GM12878 (cell line): ENCODE data around the gene PPP1R12B. TPM values are rescaled to one million over a fixed set of nuclear protein-coding genes. Genes with fewer than 3 reads are reported as not detected.

Source experiments
- ASH2L ChIP-seq: fragments of 300-600, 200-600 bp; sonication (generic); IDR thresholded peaks from 2 replicates; pipeline ENCODE4 v1.6.1; 2017; ENCODE audit warnings: low read depth, mild to moderate bottlenecking, borderline replicate concordance
- BCL11A ChIP-seq: IDR thresholded peaks from 2 replicates; pipeline ENCODE4 v1.6.1; 2011; ENCODE audit warnings: low read depth, low read length
- BHLHE40 ChIP-seq, 2 experiments: fragments of 450-650 bp in 1 of 2; IDR thresholded peaks; 2 replicates each; pipeline ENCODE4 v1.6.1; 2011 to 2017; ENCODE audit warnings: low read depth in 2 of 2, borderline replicate concordance in 1 of 2, improper control_type of control experiment in 1 of 2, low read length in 1 of 2, mild to moderate bottlenecking in 1 of 2
- CEBPB ChIP-seq, 2 experiments: fragments of 150-350 bp in 1 of 2; IDR thresholded peaks; 2 replicates each; pipeline ENCODE4 v1.6.1; 2012 to 2014; ENCODE audit warnings: low read depth in 2 of 2, low read length in 2 of 2, borderline replicate concordance in 1 of 2, inconsistent platforms in 1 of 2
- CHD4 ChIP-seq: fragments of 200-600 bp; sonication (generic); IDR thresholded peaks from 2 replicates; pipeline ENCODE4 v1.6.1; 2016; ENCODE audit warnings: mild to moderate bottlenecking
- CREM ChIP-seq: IDR thresholded peaks from 2 replicates; pipeline ENCODE4 v1.6.1; 2014; ENCODE audit warnings: antibody characterized with exemption, low read depth
- DPF2 ChIP-seq: fragments of 450-650 bp; IDR thresholded peaks from 2 replicates; pipeline ENCODE4 v1.6.1; 2017; ENCODE audit warnings: mild to moderate bottlenecking
- ETV6 ChIP-seq, 2 experiments: fragments of 450-650 bp in 1 of 2; IDR thresholded peaks in 1 of 2; conservative IDR thresholded peaks in 1 of 2; 2 replicates each; pipeline ENCODE4 v1.6.1; 2014; ENCODE audit warnings: antibody characterized with exemption in 1 of 2, borderline replicate concordance in 1 of 2, low read depth in 1 of 2, mild to moderate bottlenecking in 1 of 2, moderate library complexity in 1 of 2
- EZH2 ChIP-seq: IDR thresholded peaks from 2 replicates; pipeline ENCODE4 v1.6.1; 2012; ENCODE audit warnings: low read depth, mild to moderate bottlenecking, control low read depth, inconsistent platforms, low read length, borderline replicate concordance; ENCODE audit not compliant: control insufficient read depth
- GABPA ChIP-seq: IDR thresholded peaks from 2 replicates; pipeline ENCODE4 v1.6.1; 2014; ENCODE audit warnings: antibody characterized with exemption, low read depth, mild to moderate bottlenecking, inconsistent platforms
- NFYB ChIP-seq: IDR thresholded peaks from 2 replicates; pipeline ENCODE4 v1.6.1; 2011; ENCODE audit warnings: low read depth, mild to moderate bottlenecking, low read length, improper control_type of control experiment, moderate library complexity; ENCODE audit not compliant: insufficient read depth
- NRF1 ChIP-seq: conservative IDR thresholded peaks from 2 replicates; pipeline ENCODE4 v1.6.1; 2011; ENCODE audit warnings: mild to moderate bottlenecking, low read depth, low read length, improper control_type of control experiment
- PML ChIP-seq: IDR thresholded peaks from 2 replicates; pipeline ENCODE4 v1.6.1; 2012; ENCODE audit warnings: low read length, inconsistent platforms
- RBBP5 ChIP-seq: fragments of 200-600 bp; sonication (generic); conservative IDR thresholded peaks from 2 replicates; pipeline ENCODE4 v1.6.1; 2016
- RELB ChIP-seq: fragments of 450-650 bp; IDR thresholded peaks from 2 replicates; pipeline ENCODE4 v1.6.1; 2017; ENCODE audit warnings: low read depth, mild to moderate bottlenecking, moderate library complexity
- SMAD1 ChIP-seq: fragments of 450-650 bp; IDR thresholded peaks from 2 replicates; pipeline ENCODE4 v1.6.1; 2018; ENCODE audit warnings: mild to moderate bottlenecking, low read depth; ENCODE audit not compliant: partially characterized antibody
- SMAD5 ChIP-seq: IDR thresholded peaks from 2 replicates; pipeline ENCODE4 v1.6.1; 2016; ENCODE audit warnings: antibody characterized with exemption, low read depth
- SRF ChIP-seq, 2 experiments: IDR thresholded peaks; 2 replicates each; pipeline ENCODE4 v1.6.1; 2011; ENCODE audit warnings: low read depth in 2 of 2, low read length in 2 of 2, mild to moderate bottlenecking in 1 of 2, moderate library complexity in 1 of 2
- STAT3 ChIP-seq: IDR thresholded peaks from 2 replicates; pipeline ENCODE4 v1.6.1; 2011; ENCODE audit warnings: low read depth, low read length, improper control_type of control experiment
- TBL1XR1 ChIP-seq: IDR thresholded peaks from 2 replicates; pipeline ENCODE4 v1.6.1; 2012; ENCODE audit warnings: low read depth, low read length, improper control_type of control experiment
- TCF12 ChIP-seq: IDR thresholded peaks from 2 replicates; pipeline ENCODE4 v1.6.1; 2011; ENCODE audit warnings: low read depth, mild to moderate bottlenecking, low read length
- ZBED1 ChIP-seq: IDR thresholded peaks from 2 replicates; pipeline ENCODE4 v1.6.1; 2016; ENCODE audit warnings: borderline replicate concordance
- ZBTB40 ChIP-seq: fragments of 450-650 bp; IDR thresholded peaks from 2 replicates; pipeline ENCODE4 v1.6.1; 2016; ENCODE audit warnings: mild to moderate bottlenecking, moderate library complexity, borderline replicate concordance
- ZNF217 ChIP-seq: fragments of 450-650 bp; IDR thresholded peaks from 2 replicates; pipeline ENCODE4 v1.6.1; 2017; ENCODE audit warnings: antibody characterized with exemption, mild to moderate bottlenecking
- ZZZ3 ChIP-seq: IDR thresholded peaks from 2 replicates; pipeline ENCODE4 v1.6.1; 2011; ENCODE audit warnings: low read depth; ENCODE audit not compliant: control insufficient read depth, insufficient read length
- polyA plus RNA-seq, 11 experiments: library from polyadenylated mRNA; depleted of rRNA in 4 of 11; unstranded in 6 of 11; stranded (reverse) in 5 of 11; fragments of >200 nt; fragmentation: Nextera tagmentation in 4 of 11; fragmentation: Illumina TruSeq in 1 of 11; extraction: Ambion mirVana in 4 of 11; extraction: Trizol in 1 of 11; gene quantifications; 1 replicate in 1 of 11; 2 replicates in 10 of 11; pipeline versions ENCODE4 v1.2.1 to v1.2.3, GENCODE V29; 2011 to 2016; ENCODE audit warnings: inconsistent platforms in 2 of 11, missing spikeins in 2 of 11, low read depth in 1 of 11
- total RNA-seq, 4 experiments: library from RNA; depleted of rRNA in 3 of 4; stranded (reverse); fragments of >200 nt in 3 of 4; fragmentation: Illumina TruSeq in 1 of 4; extraction: Trizol in 1 of 4; gene quantifications; 2 replicates each; pipeline versions ENCODE4 v1.2.1 to v1.2.3, GENCODE V29; 2013 to 2021

Gene PPP1R12B
- total and polyA plus RNA-seq, 10 of the 15 experiments (the other 5 are each of a cell fraction or from before 2014, with no cell fraction given), result 0.29 to 9.4 (median 4.7) TPM

DNA sequence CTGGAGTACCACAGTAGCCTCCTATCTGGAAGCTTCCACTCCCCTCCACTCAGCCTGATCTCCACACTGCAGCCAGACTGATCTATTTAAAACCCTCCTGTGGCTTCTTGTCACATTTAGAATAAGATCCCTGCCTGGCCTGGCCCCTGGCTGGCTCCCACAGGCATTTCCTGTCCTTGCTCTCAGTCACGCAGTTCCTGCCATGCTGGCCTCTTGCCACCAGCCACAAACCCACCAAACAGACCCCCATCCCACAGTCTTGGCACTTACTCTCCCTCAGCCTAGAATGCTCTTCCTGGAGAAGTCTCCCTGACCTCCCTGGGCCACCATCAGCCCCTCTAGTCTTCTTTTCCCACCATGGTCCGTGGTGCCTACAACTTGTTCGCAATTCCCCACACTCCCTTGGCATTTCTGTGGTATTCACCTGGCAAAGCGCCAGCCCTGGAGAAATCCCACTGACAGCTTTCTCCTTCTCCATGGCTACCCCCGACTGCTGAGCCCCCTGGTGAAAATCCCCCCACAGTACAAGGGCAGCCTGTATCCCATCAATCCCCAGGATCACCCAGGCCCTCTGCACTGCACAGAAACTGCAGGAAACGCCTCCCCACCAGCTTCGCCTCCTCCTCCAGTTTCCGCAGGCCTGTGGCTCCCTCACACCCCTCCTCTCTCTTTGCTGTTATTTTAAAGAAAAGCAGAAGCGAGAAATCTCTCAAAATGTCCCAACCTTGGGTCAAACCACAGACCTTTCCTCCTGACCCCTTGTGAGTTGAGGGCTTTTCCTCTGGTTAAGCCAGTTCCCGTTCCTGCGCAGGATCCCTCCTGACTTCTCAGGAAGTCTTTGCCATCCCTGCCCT is 267.2 kb downstream of the PPP1R12B start (continued):
- TF ChIP-seq ZBTB40 (no peak), EZH2 (no peak), ETV6 (conservative IDR thresholded peaks at IDR 0.05 in 1 of 2, IDR thresholded peaks at IDR 0.05 in 1 of 2; ENCODE audit: borderline replicate concordance in 1 of 2, low read depth in 1 of 2) (peak in 1 of 2 experiments; percentile 85; a peak in 2 of 4 replicates), CEBPB (IDR thresholded peaks at IDR 0.05; ENCODE audit: borderline replicate concordance in 1 of 2, low read depth in 2 of 2, low read length in 2 of 2) (no peak; a peak in 1 of 4 replicates), NFYB (no peak), SMAD5 (no peak), SMAD1 (no peak), CREM (peak; percentile 38; the same call in 1 of the 2 replicates), BHLHE40 (IDR thresholded peaks at IDR 0.05; ENCODE audit: borderline replicate concordance in 1 of 2, low read depth in 2 of 2, low read length in 1 of 2) (no peak), ZNF217 (0 out of 2 replicates have a peak, but pooled peaks have one; percentile 66), GABPA (no peak), ASH2L (no peak), TBL1XR1 (peak; percentile 87), CHD4 (no peak), DPF2 (no peak; the same call in 1 of the 2 replicates), RBBP5 (no peak), BCL11A (peak; percentile 85), NRF1 (no peak), STAT3 (no peak), SRF (IDR thresholded peaks at IDR 0.05; ENCODE audit: low read depth in 2 of 2, low read length in 2 of 2) (no peak), ZZZ3 (no peak), PML (no peak), TCF12 (peak; percentile 39; the same call in 1 of the 2 replicates), RELB (peak; percentile 98), ZBED1 (no peak; the same call in 1 of the 2 replicates)
